GM18951 (cell line): Measurements from ENCODE around the gene TOP3B.

Experiments
- POLR2A ChIP-seq: IDR thresholded peaks from 4 replicates; pipeline ENCODE4 v1.6.1; 2011; ENCODE audit warnings: mild to moderate bottlenecking; ENCODE audit not compliant: insufficient read length, insufficient read depth; ENCODE audit errors: extremely low read depth
- in situ Hi-C: fragments of 300-500 bp; cut with MboI; formaldehyde crosslinking; loops from one replicate; pipeline ENCODE4 v1.12.0; 2022; ENCODE audit warnings: low sequenced_read_pairs, mixed read lengths, inconsistent platforms; ENCODE audit not compliant: unreplicated experiment

TOP3B gene

DNA sequence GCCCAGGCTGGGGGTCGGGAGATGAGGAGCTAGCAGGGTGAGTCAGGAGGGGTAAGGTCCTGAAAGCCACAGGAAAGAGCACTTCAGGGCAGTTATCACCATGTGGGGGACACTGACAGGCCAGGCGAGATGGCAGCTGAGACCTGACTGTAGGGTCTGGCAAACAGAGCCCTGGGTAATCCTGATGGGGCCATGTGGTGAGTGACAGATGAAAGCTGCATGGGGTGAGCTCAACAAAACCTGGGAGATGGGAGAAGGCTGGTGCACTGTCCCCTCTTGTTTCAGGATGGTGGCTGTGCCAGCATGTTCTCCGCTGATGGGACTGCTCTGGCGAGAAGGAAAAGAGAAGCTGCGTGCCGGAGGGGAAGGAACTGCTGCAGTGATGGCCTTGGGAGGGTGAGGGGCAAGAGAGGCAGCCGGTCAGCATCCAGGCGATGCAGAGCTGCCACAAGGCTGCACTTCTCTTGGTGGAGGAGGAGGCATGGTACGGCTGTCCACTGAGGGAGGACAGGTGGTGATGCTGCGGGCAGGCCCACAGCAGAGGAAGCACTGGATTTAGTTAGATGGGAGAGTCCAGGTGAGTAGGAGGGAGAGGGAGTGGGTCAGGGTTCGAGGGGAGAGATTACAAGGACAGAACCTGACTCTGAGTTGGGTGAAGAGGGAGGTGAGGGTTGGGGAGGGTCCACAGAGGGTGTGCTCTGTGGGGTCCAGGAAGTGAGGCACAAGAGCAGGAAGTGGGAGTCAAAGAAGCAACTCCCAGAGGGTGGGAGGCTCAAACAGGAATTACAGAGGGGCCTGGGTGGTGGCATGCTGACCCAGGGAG, 3.8 kb downstream of the TOP3B start:
- no peak for TF ChIP-seq POLR2A
- in situ Hi-C loops: no loop called here

DNA sequence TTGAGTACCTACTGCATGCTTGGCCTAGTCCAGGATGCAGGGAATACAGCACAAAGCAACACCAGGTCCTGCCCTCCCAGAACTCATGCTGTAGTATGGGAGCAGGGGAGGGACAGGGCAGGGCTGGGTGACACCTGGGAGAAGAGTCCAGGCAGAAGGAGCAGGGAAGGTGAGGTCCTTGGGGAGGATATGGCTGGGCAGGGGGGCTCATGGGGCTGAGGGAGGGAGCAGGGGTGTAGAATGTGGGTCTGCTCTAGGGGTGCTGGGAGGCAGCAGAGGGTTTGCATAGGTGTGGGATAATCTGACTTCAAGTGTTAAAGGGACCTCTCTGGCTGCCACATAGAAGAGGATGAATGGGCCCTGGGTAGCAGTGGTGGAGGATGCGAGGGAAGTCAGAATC, 4.8 kb downstream of the TOP3B start:
- in situ Hi-C loops: no loop called here
- TF ChIP-seq POLR2A: no peak

DNA sequence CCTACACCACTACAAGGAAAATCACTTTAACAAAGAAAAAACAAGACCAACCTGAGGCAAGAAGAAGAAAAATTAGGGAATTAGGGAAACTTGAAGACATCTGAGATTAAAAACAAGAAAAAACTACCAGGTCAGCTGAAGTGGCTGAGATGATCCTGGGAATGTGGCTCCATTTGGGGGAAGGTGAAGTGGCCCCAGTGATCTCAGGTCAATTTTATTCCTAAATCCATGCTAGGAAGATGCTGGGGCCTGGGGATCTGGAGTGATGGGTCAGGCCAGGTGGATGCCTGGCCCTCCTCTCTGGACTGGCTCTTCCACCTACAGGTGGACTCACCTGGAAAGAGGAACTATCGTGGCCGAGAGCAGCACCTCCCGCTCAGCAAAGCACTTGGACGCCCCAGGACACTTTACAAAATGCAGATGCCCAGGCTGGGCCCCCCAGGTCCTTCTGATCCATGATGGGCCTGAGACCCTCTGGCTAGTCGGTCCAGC, 6.7 kb downstream of the TOP3B start:
- in situ Hi-C loops: no loop called here
- TF ChIP-seq POLR2A: no peak

DNA sequence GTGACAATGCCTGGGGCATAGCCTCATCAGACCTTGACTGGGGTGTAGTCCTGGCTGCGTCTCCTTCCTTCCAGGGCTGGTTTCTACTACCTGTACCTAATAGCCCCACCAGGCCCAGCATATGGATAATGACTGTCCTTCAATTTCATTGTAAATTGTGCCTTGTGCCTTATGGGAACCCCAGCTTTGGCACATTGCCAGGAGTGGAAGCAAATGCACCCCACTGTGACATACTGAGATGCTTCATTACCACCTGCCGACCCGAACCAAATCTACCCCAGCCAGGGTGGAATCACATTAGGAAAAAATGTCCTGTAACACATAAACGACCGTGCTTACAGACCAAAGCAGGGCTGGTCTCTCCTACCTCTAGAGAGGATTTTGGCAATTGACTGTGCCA, 7.3 kb downstream of the TOP3B start:
- TF ChIP-seq POLR2A: no peak
- in situ Hi-C loops: no loop called here

DNA sequence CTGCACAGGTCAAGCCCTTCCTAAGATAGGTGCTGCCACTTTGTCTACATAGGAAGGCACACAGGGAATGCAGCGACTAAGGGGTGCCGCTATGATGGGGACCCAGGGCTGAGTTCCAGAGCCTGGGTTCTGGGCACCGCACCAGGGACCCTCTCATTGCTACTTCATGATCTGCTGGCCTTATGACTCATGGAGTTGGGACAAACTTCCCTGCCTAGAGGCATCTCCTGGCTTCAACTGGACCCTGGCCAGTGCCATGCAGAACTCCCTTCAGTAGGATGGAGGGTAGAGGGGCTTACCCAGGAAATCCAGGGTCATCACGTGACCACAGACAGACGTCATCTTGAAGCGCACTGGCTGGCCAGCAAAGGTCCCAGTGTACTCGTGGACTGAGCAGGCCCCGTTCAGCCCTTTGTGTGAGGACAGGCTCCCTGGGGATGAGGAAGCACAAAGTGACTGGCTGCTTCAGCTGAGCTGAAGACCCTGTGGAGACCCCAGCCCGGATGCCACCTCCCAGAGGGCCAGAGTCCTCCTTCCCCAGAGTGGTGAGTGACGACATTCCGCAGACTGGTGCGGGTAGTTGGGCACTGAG, 8.4 kb downstream of the TOP3B start:
- in situ Hi-C loops: no loop called here
- no peak for TF ChIP-seq POLR2A

DNA sequence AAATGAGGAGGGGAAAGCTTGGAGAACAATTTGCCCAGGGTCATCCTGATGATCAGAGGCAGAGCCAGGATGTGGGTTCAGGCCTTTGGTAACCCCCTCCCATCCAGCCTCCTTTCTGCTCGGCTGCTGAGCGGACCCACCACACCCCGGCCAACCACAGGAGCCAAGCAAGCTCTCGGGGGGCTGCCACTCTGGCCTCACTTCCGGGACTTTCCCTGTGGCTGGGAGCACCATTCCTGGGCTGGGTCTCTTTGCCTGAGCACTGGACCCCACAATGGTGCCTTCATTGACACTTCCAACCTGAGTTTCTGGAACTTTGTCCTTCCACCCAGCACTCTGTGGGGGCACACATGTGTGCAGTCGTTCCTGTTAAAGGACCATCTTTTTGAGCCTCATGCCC, 9.8 kb downstream of the TOP3B start:
- in situ Hi-C loops: no loop called here

DNA sequence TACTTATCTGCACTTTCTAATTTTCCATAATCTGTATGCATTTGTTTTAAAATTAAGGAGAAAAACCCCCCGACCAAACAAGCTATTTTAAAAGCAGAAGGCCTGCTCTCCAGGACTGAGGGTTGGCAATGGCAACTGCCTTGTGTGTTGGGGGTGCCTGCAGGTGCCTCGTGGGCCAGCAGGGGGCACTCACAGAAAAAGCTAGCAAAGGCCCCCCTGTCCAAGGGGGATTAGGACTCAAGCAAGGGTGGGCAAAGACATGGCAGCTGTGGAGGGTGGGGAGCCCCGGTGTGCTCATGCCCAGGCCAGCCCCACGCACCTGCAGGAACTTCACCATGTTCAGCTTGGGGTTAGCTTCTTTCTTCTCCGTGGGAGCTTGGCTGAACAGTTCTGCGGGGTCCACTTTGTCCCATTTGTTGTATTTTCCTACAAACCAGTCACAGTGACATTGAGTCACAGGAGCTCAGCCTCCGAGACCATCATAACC, 10.3 kb downstream of the TOP3B start:
- in situ Hi-C loops: no loop called here

More for the DNA sequence above, 9.8 kb downstream of the TOP3B start:
- no peak for TF ChIP-seq POLR2A

DNA sequence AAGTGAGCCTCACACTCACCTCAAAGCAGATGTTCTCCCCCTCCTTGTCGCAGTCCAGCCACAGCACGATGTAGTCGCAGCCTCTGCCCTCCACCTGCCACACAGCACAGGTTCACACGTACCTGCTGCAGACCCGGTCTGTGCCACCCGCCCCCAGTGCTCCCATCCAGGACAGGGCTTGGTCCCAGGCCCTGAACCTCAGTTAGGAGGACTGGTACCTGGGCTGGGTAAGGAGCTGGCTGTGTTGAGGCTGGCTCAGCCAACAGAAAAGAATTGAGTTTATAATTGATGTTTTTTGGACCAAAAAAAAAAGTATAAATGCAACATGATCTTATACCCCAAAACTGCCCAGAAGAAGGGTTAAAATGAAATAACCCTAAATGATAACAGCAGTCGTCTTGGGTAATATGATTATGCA, 10.7 kb downstream of the TOP3B start:
- TF ChIP-seq POLR2A: no peak
- in situ Hi-C loops: no loop called here

More for the DNA sequence above, 10.3 kb downstream of the TOP3B start:
- no peak for TF ChIP-seq POLR2A

DNA sequence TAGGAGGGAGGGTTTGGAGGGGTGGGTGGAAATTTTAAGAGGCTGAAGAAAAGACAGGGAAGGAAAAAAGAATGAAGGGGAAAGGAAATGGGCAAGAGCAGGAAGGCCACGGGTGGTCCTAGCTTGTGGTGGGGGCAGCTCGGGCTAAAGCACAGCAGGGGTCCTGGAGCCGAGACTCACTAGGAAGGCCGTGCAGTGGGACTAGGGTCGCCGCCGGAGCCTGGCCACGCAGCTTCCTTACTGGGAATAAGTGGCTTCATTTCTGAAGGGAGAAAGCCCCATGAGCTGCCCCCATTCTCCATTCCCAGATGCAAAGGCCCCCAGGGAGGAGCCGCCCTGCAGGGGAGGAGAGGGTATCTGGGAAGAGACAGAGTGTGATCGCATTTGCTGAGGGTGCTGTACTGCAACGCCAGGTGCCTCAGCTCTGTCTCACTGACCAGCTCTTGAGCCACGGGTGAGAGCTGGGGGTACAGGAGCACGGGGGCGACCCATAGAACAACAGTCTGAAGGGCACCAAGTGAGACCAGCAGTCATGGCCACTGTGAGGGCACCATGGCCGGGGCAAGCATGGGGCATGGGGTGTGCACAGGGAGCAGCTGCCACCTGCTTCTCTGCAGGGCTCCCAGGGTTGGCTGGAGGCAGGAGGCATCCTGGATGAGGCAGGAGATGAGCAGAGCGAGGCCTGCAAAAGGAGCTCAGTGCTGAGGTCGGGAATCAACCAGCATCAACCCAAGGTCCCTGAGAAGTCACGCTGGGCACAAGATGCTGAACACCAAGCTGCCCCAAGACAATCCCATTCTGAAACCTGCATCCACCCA, 11.6 kb downstream of the TOP3B start:
- TF ChIP-seq POLR2A: no peak
- in situ Hi-C loops: no loop called here

DNA sequence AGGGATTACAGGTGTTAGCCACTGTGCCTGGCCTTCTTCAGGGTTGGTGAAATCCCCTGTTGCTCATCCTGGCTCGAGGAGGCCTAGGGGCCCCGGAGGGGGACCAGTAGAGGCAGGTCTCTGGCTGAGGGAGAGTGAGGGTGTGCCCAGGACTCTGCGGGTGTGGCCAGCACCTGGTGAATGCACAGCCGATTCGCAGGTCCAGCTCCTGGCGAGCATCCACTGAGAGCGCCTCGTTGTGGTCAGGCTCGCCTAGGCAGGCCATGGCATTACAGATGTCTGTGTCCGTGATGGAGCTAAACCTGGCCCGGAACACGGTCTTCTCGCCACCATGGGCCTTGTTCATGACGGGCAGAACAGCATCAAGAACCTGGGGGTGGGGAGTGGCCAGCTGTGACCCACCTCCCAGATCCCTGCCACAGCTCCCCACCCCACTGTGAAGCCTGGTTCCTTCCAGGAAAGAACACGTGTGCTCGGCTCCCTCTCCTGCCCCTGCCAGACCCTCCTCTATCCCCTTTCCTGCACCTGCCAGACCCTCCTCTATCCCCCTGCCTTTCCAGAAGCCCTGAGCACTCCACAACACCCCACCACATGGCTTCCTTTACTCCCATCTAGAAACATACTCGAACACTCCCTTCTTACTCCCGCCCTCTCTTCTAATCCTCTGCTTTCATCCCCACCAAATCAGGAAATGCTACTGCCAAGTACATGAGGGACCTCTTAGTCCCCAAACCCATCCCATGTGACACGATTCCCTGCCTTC, 12.4 kb downstream of the TOP3B start:
- no peak for TF ChIP-seq POLR2A
- in situ Hi-C loops: no loop called here

DNA sequence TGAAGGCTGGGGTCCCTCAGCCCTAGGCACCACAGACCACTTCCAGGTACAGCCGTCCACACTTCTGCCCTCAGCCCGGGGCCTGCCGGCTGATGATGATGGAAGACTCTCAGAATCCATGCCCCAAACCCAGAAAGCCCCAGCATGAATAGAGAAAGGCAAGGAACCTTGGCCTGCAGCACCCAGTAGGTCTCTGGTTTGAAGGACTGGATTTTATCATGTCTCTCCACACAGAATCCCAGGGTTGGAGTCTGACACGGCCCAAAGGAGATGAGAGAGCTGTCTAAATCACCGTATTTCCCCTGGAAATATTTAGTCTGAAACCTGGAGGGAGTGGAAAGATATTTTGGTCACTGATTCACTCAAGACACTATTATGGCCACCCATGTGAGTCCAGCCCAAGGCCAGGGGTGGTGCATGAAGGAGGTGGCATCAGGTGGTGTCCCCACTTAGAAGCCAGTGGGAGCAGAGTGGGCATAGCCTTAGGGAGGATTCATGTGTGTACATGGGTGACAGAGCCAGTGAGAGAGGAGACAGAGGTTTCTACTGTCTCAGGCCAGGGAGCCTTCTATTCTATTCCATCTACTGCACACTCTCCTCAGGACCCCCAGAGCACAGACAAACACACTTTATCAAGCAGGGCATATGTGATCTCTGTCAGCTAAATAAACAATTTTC, 14.0 kb downstream of the TOP3B start:
- no peak for TF ChIP-seq POLR2A
- in situ Hi-C loops: no loop called here

DNA sequence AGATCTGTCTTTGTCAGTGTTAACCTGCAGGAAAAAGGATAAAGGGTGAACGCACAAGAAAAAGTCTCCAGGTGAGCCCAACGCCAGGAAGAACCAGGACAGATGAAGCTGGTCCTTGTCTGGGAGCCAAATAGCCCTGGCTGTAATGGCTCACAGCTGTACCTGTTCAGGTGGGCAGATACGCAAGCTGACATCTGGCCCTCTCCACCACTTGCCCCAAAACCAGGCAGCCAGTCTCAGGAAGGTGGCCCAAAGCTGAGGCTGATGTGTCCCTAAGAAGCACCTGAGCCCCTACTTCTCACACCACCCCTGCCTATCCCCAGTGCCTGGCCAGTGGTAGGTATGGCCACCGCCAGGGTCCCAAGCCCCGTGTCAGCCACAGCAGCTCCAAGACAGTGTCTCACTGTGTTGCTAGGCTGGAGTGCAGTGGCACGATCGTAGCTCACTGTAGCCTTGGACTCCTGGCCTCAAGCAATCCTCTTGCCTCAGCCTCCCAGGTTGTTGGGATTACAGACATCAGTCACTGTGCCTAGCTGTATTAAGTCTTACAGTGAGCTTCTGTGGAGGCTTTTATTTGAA, 14.8 kb downstream of the TOP3B start:
- in situ Hi-C loops: no loop called here
- no peak for TF ChIP-seq POLR2A
